22Rv1 (cell line): ENCODE data around the gene RHOA.
"Not testable (repeated sequence)": the region's sequence is repeated elsewhere in the genome, so short reads cannot be mapped to it uniquely, and the experiment has no call there.

ENCODE experiments used
- H3K27ac ChIP-seq: fragments of 450-650 bp; 2 replicates; pipeline ENCODE4 v1.5.1; 2017
- CTCF ChIP-seq: fragments of 450-650 bp; IDR thresholded peaks from 2 replicates; pipeline ENCODE4 v1.5.1; 2017; ENCODE audit warnings: mild to moderate bottlenecking
- ZFX ChIP-seq: fragments of 450-650 bp; IDR thresholded peaks from 2 replicates; pipeline ENCODE4 v1.6.1; 2017; ENCODE audit warnings: antibody characterized with exemption, borderline replicate concordance

RHOA gene

GRCh38 chr3:49333916-49334633 is 77.7 kb downstream of the RHOA start:
- TF ChIP-seq ZFX = no peak
- TF ChIP-seq CTCF = no peak
- no peak overlapping the region for H3K27ac ChIP-seq

- no peak overlapping the region for H3K27ac ChIP-seq
- TF ChIP-seq CTCF (no peak), ZFX (no peak)
These were observed 78.7 kb downstream of the RHOA start for GRCh38 chr3:49333091-49333490.

- no peak overlapping the region for H3K27ac ChIP-seq
- TF ChIP-seq CTCF (no peak), ZFX (no peak)
These were observed 82.6 kb downstream of the RHOA start for GRCh38 chr3:49329186-49329585.

GRCh38 chr3:49328350-49328749 is 83.4 kb downstream of the RHOA start:
- H3K27ac ChIP-seq = not testable (repeated sequence)

- no peak for TF ChIP-seq ZFX
- peak; percentile 14; the same call in 1 of the 2 replicates for TF ChIP-seq CTCF
- no peak overlapping the region for H3K27ac ChIP-seq
These were observed 84.3 kb downstream of the RHOA start for GRCh38 chr3:49327485-49327884.

GRCh38 chr3:49324768-49325167 is 87.0 kb downstream of the RHOA start:
- H3K27ac ChIP-seq = no peak overlapping the region
- TF ChIP-seq CTCF = no peak
- TF ChIP-seq ZFX = no peak

- H3K27ac ChIP-seq = no peak overlapping the region
- no peak for TF ChIP-seq ZFX
- TF ChIP-seq CTCF = no peak
These were observed 94.9 kb downstream of the RHOA start for GRCh38 chr3:49316696-49317457.
